Measurements from ENCODE around the gene ITGB5. TPM values are rescaled to one million over a fixed set of nuclear protein-coding genes. Genes with fewer than 3 reads are reported as not detected.

The ITGB5 gene
- total RNA-seq, 1 experiment from 2014 or later, result 132 TPM

- ChIA-PET POLR2A (no interaction called here), CTCF (interaction anchor here (1.1 kb wide), 1 partner anchor 24 kb away, joined by 3 read pairs; no protein-coding TSS in a partner anchor)
- no peak for TF ChIP-seq CTCF (IDR thresholded peaks at IDR 0.05; ENCODE audit: insufficient read depth in 1 of 2, low read depth in 1 of 2, low read length in 1 of 2, severe bottlenecking in 1 of 2, unreplicated experiment in 1 of 2)
- intact Hi-C loops (cut with micrococcal nuclease; ENCODE audit: unreplicated experiment), result no loop called here
- H3K4me3 Mint-ChIP-seq (ENCODE audit: unreplicated experiment), result no peak overlapping the region
- no peaks in the 10 kb centered on the region for H3K27me3 Mint-ChIP-seq (ENCODE audit: insufficient read depth, unreplicated experiment)
- H3K27ac Mint-ChIP-seq (ENCODE audit: unreplicated experiment), result no peak overlapping the region
- peaks cover 3% of the 10 kb centered on the region for H3K36me3 ChIP-seq (ENCODE audit: control insufficient read depth, insufficient read depth, low read length)
- H3K4me3 ChIP-seq (ENCODE audit: low read depth, low read length), result no peak overlapping the region
- H3K27me3 ChIP-seq (replicated peaks; ENCODE audit: control insufficient read depth, insufficient read depth, low read length), result no peaks in the 10 kb centered on the region
- no peaks in the 10 kb centered on the region for H3K9me3 Mint-ChIP-seq (ENCODE audit: unreplicated experiment)
- peaks cover 51% of the 10 kb centered on the region for H3K4me1 ChIP-seq
- no peaks in the 10 kb centered on the region; the same call in 1 of the 2 replicates for H3K9me3 ChIP-seq
- peaks cover 17% of the 10 kb centered on the region for H3K36me3 Mint-ChIP-seq (ENCODE audit: insufficient read depth, unreplicated experiment)
- BruUV-seq (replicated peaks), result no TSS peak
- no peak for DNase-seq
- H3K4me1 Mint-ChIP-seq (ENCODE audit: low read depth, unreplicated experiment), result peaks cover 14% of the 10 kb centered on the region
Observed at GRCh38 chr3:124811436-124811835, 75.7 kb downstream of the ITGB5 start.

- CTCF ChIA-PET, result interaction anchor here (1.1 kb wide), 1 partner anchor 23 kb away, joined by 3 read pairs; no protein-coding TSS in a partner anchor
- Mint-ChIP-seq H3K9me3 (ENCODE audit: unreplicated experiment) (no peaks in the 10 kb centered on the region), H3K27me3 (ENCODE audit: insufficient read depth, unreplicated experiment) (no peaks in the 10 kb centered on the region), H3K4me1 (ENCODE audit: low read depth, unreplicated experiment) (peaks cover 14% of the 10 kb centered on the region), H3K4me3 (ENCODE audit: unreplicated experiment) (no peak overlapping the region), H3K36me3 (ENCODE audit: insufficient read depth, unreplicated experiment) (peaks cover 17% of the 10 kb centered on the region), H3K27ac (ENCODE audit: unreplicated experiment) (no peak overlapping the region)
- TF ChIP-seq CTCF (IDR thresholded peaks at IDR 0.05; ENCODE audit: insufficient read depth in 1 of 2, low read depth in 1 of 2, low read length in 1 of 2, severe bottlenecking in 1 of 2, unreplicated experiment in 1 of 2), result no peak
- no TSS peak for BruUV-seq (replicated peaks)
- POLR2A ChIA-PET, result no interaction called here
- intact Hi-C loops (cut with micrococcal nuclease; ENCODE audit: unreplicated experiment), result no loop called here
- no peak for DNase-seq
- H3K4me3 ChIP-seq (ENCODE audit: low read depth, low read length), result no peak overlapping the region
- H3K4me1 ChIP-seq, result peaks cover 46% of the 10 kb centered on the region
- peaks cover 3% of the 10 kb centered on the region for H3K36me3 ChIP-seq (ENCODE audit: control insufficient read depth, insufficient read depth, low read length)
- H3K27me3 ChIP-seq (replicated peaks; ENCODE audit: control insufficient read depth, insufficient read depth, low read length), result no peaks in the 10 kb centered on the region
- H3K9me3 ChIP-seq, result no peaks in the 10 kb centered on the region; the same call in 1 of the 2 replicates
Observed at GRCh38 chr3:124810970-124811369, 76.2 kb downstream of the ITGB5 start.

- peaks cover 30% of the 10 kb centered on the region for H3K4me1 ChIP-seq
- BruUV-seq (replicated peaks), result no TSS peak
Observed at GRCh38 chr3:124809039-124809438, 78.1 kb downstream of the ITGB5 start.

More at GRCh38 chr3:124809039-124809438, 78.1 kb downstream of the ITGB5 start:
- Mint-ChIP-seq H3K36me3 (ENCODE audit: insufficient read depth, unreplicated experiment) (peaks cover 16% of the 10 kb centered on the region), H3K4me3 (ENCODE audit: unreplicated experiment) (no peak overlapping the region), H3K4me1 (ENCODE audit: low read depth, unreplicated experiment) (peaks cover 14% of the 10 kb centered on the region), H3K9me3 (ENCODE audit: unreplicated experiment) (no peaks in the 10 kb centered on the region), H3K27ac (ENCODE audit: unreplicated experiment) (no peak overlapping the region), H3K27me3 (ENCODE audit: insufficient read depth, unreplicated experiment) (no peaks in the 10 kb centered on the region)
- TF ChIP-seq CTCF (IDR thresholded peaks at IDR 0.05; ENCODE audit: insufficient read depth in 1 of 2, low read depth in 1 of 2, low read length in 1 of 2, severe bottlenecking in 1 of 2, unreplicated experiment in 1 of 2), result no peak
- H3K9me3 ChIP-seq, result no peaks in the 10 kb centered on the region
- intact Hi-C loops (cut with micrococcal nuclease; ENCODE audit: unreplicated experiment), result no loop called here
- POLR2A ChIA-PET, result no interaction called here
- no peaks in the 10 kb centered on the region; the same call in 1 of the 2 replicates for H3K36me3 ChIP-seq (ENCODE audit: control insufficient read depth, insufficient read depth, low read length)
- H3K27me3 ChIP-seq (replicated peaks; ENCODE audit: control insufficient read depth, insufficient read depth, low read length), result no peaks in the 10 kb centered on the region
- no peak overlapping the region for H3K4me3 ChIP-seq (ENCODE audit: low read depth, low read length)
- CTCF ChIA-PET, result interaction anchor here (0.7 kb wide), 1 partner anchor 92 kb away, joined by 3 read pairs; no protein-coding TSS in a partner anchor
- no peak for DNase-seq

Data from Caco-2 (cell line).